Spleen (tissue), 7 donors: ENCODE data around the gene TMEM145.

Experiments used
- POLR2A ChIP-seq, 3 donors: fragments of 450-650 bp; IDR thresholded peaks; one replicate each; pipeline ENCODE4 v1.5.1; 2017; ENCODE audit warnings: antibody characterized with exemption in 3 of 3, mild to moderate bottlenecking in 1 of 3
- POLR2AphosphoS5 ChIP-seq, 3 donors: sonication (generic); formaldehyde crosslinking; IDR thresholded peaks; one replicate each; pipeline ENCODE4 v1.5.1; 2017; ENCODE audit warnings: antibody characterized with exemption in 3 of 3
- TF ChIP-seq, protein P1 (sequence below), 11 experiments: fragments of 200-600 bp in 7 of 11; fragments of 450-650 bp in 4 of 11; sonication (generic) in 4 of 11; IDR thresholded peaks in 8 of 11; conservative IDR thresholded peaks in 3 of 11; 1 replicate in 7 of 11; 2 replicates in 4 of 11; pipeline versions ENCODE4 v1.4.0 to v1.8.0; 2016 to 2021; ENCODE audit warnings: antibody characterized with exemption in 11 of 11, inconsistent platforms in 4 of 11, mild to moderate bottlenecking in 1 of 11
- donor health status: DM: no; HTN: no; CAD: no; lungs with moderate emphysema.
- donor health status: DM: no; HTN: no; CAD: no.
- donor health status: DM: no; HTN: no; CAD: no.

DNA sequence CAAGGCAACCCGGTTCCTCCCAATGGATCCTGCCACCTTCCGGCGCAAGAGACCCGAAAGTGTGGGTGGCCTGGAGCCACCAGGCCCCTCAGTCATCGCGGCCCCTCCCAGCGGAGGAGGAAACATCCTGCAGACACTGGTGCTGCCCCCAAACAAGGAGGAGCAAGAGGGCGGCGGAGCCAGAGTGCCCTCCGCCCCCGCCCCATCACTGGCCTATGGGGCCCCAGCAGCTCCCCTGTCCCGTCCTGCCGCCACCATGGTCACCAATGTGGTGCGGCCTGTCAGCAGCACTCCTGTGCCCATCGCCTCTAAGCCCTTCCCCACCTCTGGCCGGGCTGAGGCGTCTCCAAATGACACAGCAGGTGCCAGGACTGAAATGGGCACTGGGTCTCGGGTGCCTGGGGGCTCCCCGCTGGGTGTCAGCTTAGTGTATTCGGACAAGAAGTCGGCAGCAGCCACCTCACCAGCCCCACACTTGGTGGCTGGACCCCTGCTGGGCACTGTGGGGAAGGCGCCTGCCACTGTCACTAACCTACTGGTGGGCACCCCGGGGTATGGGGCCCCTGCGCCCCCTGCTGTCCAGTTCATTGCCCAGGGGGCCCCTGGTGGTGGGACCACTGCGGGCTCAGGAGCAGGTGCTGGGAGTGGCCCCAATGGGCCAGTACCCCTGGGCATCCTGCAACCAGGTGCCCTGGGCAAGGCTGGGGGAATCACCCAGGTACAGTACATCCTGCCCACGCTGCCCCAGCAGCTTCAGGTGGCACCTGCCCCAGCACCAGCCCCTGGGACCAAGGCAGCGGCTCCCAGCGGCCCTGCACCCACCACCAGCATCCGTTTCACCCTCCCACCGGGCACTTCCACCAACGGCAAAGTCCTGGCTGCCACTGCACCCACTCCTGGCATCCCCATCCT lies 22.3 kb upstream of the TMEM145 start:
- TF ChIP-seq, protein P1, sequence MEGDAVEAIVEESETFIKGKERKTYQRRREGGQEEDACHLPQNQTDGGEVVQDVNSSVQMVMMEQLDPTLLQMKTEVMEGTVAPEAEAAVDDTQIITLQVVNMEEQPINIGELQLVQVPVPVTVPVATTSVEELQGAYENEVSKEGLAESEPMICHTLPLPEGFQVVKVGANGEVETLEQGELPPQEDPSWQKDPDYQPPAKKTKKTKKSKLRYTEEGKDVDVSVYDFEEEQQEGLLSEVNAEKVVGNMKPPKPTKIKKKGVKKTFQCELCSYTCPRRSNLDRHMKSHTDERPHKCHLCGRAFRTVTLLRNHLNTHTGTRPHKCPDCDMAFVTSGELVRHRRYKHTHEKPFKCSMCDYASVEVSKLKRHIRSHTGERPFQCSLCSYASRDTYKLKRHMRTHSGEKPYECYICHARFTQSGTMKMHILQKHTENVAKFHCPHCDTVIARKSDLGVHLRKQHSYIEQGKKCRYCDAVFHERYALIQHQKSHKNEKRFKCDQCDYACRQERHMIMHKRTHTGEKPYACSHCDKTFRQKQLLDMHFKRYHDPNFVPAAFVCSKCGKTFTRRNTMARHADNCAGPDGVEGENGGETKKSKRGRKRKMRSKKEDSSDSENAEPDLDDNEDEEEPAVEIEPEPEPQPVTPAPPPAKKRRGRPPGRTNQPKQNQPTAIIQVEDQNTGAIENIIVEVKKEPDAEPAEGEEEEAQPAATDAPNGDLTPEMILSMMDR (IDR thresholded peaks at IDR 0.05 in 8 of 11, conservative IDR thresholded peaks at IDR 0.05 in 3 of 11): peak in 10 of 11 experiments; percentile 34 to 76 (median 58)
- TF ChIP-seq POLR2AphosphoS5 (IDR thresholded peaks at IDR 0.05) (peak; percentile 17 to 58 (median 20)), POLR2A (IDR thresholded peaks at IDR 0.05) (no peak)
